Measurements from ENCODE around the gene RPS6KA3. TPM values are rescaled to one million over a fixed set of nuclear protein-coding genes. Genes with fewer than 3 reads are reported as not detected.

RPS6KA3 gene
- polyA plus RNA-seq, 1 of the 3 experiments (the other 2 are of a cell fraction): 14.3 TPM

GRCh38 chrX:20215565-20215964, 51.1 kb downstream of the RPS6KA3 start (continued):
- TF ChIP-seq PBX3 (IDR thresholded peaks at IDR 0.05) (no peak), MEF2A (IDR thresholded peaks at IDR 0.05; ENCODE audit: borderline replicate concordance, low read depth) (no peak)

GRCh38 chrX:20212486-20213089, 54.1 kb downstream of the RPS6KA3 start:
- H3K9me2 ChIP-seq: no peaks in the 10 kb centered on the region
- 0 out of 2 replicates have a peak, but pooled peaks cover 6% of the 10 kb centered on the region for H4K20me1 ChIP-seq (ENCODE audit: insufficient read depth)
- DNase-seq: no peak
- CTCF ChIA-PET: no interaction called here
- H3K9me3 ChIP-seq: no peaks in the 10 kb centered on the region
- TF ChIP-seq CHD2 (IDR thresholded peaks at IDR 0.05; ENCODE audit: low read length, partially characterized antibody) (no peak), SIN3A (IDR thresholded peaks at IDR 0.05; ENCODE audit: borderline replicate concordance, low read depth, low read length) (no peak), ELF1 (IDR thresholded peaks at IDR 0.05) (no peak), JUND (IDR thresholded peaks at IDR 0.05) (no peak)
- H3K4me1 ChIP-seq (ENCODE audit: control insufficient read depth in 1 of 2, insufficient read depth in 2 of 2, low read depth in 1 of 2, low read length in 1 of 2): peaks cover 0 to 7% of the 10 kb centered on the region in 2 experiments; a peak in 2 of 4 replicates
- H3F3A ChIP-seq (replicated peaks; ENCODE audit: insufficient read depth): peaks cover 2% of the 10 kb centered on the region
- H3K36me3 ChIP-seq (replicated peaks in 1 of 2; ENCODE audit: control insufficient read depth in 1 of 2, insufficient read depth in 2 of 2, low read length in 1 of 2): no peaks in the 10 kb centered on the region
- H3K27me3 ChIP-seq (ENCODE audit: insufficient read depth): no peaks in the 10 kb centered on the region
- H3K27ac ChIP-seq (ENCODE audit: low read depth in 2 of 2, low read length in 1 of 2): no peak overlapping the region
- no peak overlapping the region for H3K4me3 ChIP-seq (ENCODE audit: low read depth in 2 of 2, low read length in 1 of 2)
- peaks cover 33% of the 10 kb centered on the region; the same call in 1 of the 2 replicates for H3K79me2 ChIP-seq (ENCODE audit: insufficient read depth)
- H2AFZ ChIP-seq (ENCODE audit: low read depth): no peak overlapping the region
- H3K9ac ChIP-seq: no peak overlapping the region
- POLR2A ChIA-PET: no interaction called here
- WGBS (ENCODE audit: low lambda C conversion rate): 63% methylated on average over 6 of the region's 6 CpGs
- no peak overlapping the region for H3K4me2 ChIP-seq

- H3K79me2 ChIP-seq (ENCODE audit: insufficient read depth): peaks cover 26% of the 10 kb centered on the region; the same call in 1 of the 2 replicates
- H3K36me3 ChIP-seq (replicated peaks in 1 of 2; ENCODE audit: control insufficient read depth in 1 of 2, insufficient read depth in 2 of 2, low read length in 1 of 2): peaks cover 0 to 2% of the 10 kb centered on the region in 2 experiments
- TF ChIP-seq TEAD4 (IDR thresholded peaks at IDR 0.05; ENCODE audit: borderline replicate concordance, insufficient read depth) (no peak), FOXJ3 (CRISPR knock-in tag; IDR thresholded peaks at IDR 0.05) (no peak), FOXM1 (IDR thresholded peaks at IDR 0.05; ENCODE audit: low read depth) (no peak), EZH2phosphoT487 (IDR thresholded peaks at IDR 0.05; ENCODE audit: borderline replicate concordance, low read depth) (no peak), JUND (IDR thresholded peaks at IDR 0.05) (no peak), MEF2A (IDR thresholded peaks at IDR 0.05; ENCODE audit: borderline replicate concordance, low read depth) (no peak), MAX (IDR thresholded peaks at IDR 0.05; ENCODE audit: low read depth) (no peak), RFX5 (IDR thresholded peaks at IDR 0.05; ENCODE audit: low read length) (no peak), ZBTB33 (IDR thresholded peaks at IDR 0.05; ENCODE audit: borderline replicate concordance, low read depth) (no peak), PBX3 (IDR thresholded peaks at IDR 0.05) (no peak), RXRA (IDR thresholded peaks at IDR 0.05; ENCODE audit: borderline replicate concordance, low read depth) (no peak), ELF1 (IDR thresholded peaks at IDR 0.05) (no peak), SIN3A (IDR thresholded peaks at IDR 0.05; ENCODE audit: borderline replicate concordance, low read depth, low read length) (no peak), SMC3 (IDR thresholded peaks at IDR 0.05; ENCODE audit: low read depth, low read length) (no peak), CHD2 (IDR thresholded peaks at IDR 0.05; ENCODE audit: low read length, partially characterized antibody) (no peak), RCOR1 (IDR thresholded peaks at IDR 0.05; ENCODE audit: low read length) (no peak), GATA2 (CRISPR knock-in tag; IDR thresholded peaks at IDR 0.05) (no peak)
- H3K9me2 ChIP-seq: no peaks in the 10 kb centered on the region
- H4K20me1 ChIP-seq (ENCODE audit: insufficient read depth): no peaks in the 10 kb centered on the region
- no peak for DNase-seq
- H3K4me2 ChIP-seq: no peak overlapping the region
- no peaks in the 10 kb centered on the region for H3K9me3 ChIP-seq
- no peak overlapping the region for H2AFZ ChIP-seq (ENCODE audit: low read depth)
- H3K9ac ChIP-seq: no peak overlapping the region
- ChIA-PET POLR2A (no interaction called here), CTCF (no interaction called here)
- H3K4me1 ChIP-seq (ENCODE audit: control insufficient read depth in 1 of 2, insufficient read depth in 2 of 2, low read depth in 1 of 2, low read length in 1 of 2): no peaks in the 10 kb centered on the region
- H3K4me3 ChIP-seq (ENCODE audit: low read depth in 2 of 2, low read length in 1 of 2): no peak overlapping the region
- no peaks in the 10 kb centered on the region for H3F3A ChIP-seq (replicated peaks; ENCODE audit: insufficient read depth)
- WGBS (ENCODE audit: low lambda C conversion rate): 41% methylated on average over 4 of the region's 4 CpGs
- H3K27me3 ChIP-seq (ENCODE audit: insufficient read depth): no peaks in the 10 kb centered on the region
- no peak overlapping the region for H3K27ac ChIP-seq (ENCODE audit: low read depth in 2 of 2, low read length in 1 of 2)
Measured at GRCh38 chrX:20211261-20211786, 55.4 kb downstream of the RPS6KA3 start.

All from SK-N-SH (cell line).